Stimulated activated CD8-positive, alpha-beta memory T cell treated with anti-CD3 and anti-CD28 coated beads, Interleukin-12 subunit alpha, Interleukin-12 subunit beta, amount 100 ng/mL, for 4 hours (primary cell): Measurements from ENCODE around the gene SHB.
"Not testable (repeated sequence)": the region's sequence is repeated elsewhere in the genome, so short reads cannot be mapped to it uniquely, and the experiment has no call there.

Experiments used
- DNase-seq: peaks from one replicate; pipeline ENCODE4 v3.0.0-alpha.2; 2020; ENCODE audit warnings: low read depth

SHB gene

DNA sequence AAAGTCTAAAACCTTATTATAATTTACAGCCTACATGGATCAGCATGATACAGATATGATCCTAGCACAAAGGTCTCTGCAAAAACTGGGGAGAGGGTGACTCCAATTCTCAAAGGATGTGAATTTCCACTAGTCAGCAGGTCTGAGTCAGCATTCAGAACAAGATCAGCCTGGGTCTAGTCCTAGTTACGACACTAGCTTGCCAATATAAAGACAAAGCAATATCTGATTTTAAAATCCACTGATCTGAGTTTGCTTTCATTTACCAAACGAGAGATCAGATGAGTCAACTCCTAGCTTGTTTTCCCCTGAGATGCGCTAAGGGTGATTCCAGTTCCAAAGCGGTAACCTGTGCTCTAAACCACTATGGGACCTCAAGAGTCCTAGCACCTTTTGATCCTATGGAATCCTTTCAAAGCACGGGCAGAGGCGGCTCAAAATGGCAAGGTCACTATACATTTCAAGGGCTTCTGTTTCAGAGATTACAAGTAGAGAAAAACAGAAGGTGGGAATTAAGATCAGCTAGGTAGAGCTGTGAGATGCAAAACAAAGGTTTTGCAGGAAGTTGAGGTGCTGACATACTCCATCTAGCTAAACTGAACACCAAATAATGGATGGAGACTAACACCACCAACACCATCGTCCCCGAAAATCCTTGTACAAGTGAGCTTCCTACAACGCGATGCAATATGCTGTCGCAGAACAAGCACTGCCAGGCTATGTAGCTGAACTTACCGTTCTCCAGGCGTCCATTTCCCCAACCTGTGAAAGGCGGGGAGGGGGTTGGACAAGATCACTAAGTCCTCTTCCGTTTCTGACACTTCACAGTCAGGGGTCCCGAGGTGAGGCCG is 166.0 kb downstream of the SHB start:
- no peak for DNase-seq

DNA sequence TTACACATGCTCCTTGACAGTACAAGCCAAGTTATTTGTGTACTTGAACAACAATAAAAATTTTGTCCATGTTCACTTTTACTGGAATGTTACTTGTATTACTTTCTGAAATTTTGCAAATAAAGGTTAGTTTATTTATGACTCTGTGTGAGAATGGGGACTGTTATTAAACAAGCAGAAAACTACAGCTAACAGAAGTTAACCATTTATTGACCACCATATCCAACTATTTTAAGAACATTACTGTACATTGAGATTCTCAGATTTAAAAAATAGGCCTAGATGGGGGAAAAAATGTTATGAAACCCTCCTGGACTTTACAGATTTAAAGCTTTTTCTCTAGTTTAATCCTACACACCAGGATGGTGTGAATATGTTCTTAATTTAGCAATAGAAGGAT is 166.9 kb downstream of the SHB start:
- no peak for DNase-seq

DNA sequence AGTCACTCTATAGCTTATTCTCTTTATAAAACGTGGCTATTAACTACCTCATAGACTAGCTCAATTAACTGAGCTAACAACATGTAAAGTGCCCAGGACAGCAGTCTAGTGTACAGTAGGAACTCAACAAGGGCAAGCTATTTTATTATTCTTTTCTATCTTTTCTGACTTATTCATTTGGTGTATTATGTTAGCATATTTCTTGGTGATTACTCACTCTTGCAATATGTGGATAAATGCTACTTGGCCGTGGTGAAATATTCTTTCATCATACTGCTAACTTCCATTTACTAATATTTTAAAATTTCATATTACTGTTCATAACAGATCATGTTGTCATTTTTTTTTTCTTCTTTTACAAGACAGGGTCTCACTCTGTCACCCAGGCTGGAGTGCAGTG is 170.0 kb downstream of the SHB start:
- DNase-seq: no peak

DNA sequence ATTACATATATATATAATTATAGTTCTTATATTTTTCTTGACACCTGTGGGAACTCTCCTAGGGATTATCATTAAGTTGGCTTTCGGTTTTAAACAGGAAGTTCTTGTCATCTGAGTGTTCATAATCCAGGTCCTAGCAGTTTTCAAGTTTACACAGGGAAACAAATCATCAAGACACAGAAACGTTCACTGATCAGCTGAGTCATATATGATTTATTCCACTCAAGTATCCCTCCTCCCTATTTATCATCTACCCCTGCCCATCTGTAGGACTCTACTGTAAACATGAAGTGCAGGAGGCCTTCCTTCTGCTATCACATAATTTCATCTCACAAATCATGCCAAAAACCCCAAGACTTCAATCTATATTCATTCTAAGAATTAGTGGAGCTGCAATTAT is 171.4 kb downstream of the SHB start:
- no peak for DNase-seq

DNA sequence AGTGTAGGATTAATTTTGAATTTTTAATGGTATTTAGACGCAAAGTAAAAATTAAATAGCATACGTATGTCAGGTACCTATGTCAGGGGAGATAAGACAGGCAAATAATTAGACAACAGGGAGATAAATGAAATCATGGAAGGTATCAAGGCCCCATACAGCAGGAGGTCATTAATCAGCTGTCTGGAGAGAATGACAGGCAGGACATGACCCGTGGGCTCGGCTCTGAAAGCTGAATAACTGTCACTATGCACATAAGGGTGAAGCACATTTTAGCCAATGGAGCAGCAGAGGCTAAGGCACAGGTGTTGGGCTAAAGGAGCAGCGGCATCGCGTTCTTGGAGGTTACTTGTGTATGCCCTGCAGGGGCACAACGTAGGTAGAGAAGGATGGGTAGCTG is 177.0 kb downstream of the SHB start:
- DNase-seq: no peak

DNA sequence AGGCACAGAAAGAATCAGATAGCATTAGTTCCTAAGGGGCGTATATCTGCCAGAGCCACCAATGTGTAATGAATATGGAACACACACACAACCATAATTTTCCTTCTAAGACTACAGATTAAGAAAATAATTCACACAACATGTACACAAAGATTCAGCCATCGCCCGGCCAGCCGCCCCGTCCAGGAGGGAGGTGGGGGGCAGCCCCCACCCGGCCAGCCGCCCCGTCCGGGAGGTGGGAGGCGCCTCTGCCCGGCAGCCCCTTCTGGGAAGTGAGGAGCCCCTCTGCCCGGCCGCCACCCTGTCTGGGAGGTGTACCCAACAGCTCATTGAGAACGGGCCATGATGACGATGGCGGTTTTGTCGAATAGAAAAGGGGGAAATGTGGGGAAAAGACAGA is 178.0 kb downstream of the SHB start:
- DNase-seq: not testable (repeated sequence)

DNA sequence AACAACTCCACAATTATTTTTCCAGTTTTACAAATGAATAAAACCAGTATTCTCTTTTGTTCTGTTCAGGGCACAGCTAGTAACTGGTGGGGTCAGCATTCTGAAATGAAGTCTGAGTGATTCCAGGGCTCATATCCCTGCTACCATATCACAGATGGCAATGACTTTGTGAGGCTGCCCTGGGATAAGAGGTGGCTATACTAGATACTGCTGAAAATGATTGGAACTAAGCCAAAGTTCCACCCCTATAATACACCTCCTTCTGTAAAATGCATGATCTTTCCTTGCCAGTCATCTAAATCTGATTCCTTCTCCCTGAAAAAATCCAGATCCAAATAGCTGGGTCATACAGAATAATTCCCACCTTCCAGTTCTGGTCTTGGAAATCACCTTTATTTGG is 179.5 kb downstream of the SHB start:
- DNase-seq: no peak

DNA sequence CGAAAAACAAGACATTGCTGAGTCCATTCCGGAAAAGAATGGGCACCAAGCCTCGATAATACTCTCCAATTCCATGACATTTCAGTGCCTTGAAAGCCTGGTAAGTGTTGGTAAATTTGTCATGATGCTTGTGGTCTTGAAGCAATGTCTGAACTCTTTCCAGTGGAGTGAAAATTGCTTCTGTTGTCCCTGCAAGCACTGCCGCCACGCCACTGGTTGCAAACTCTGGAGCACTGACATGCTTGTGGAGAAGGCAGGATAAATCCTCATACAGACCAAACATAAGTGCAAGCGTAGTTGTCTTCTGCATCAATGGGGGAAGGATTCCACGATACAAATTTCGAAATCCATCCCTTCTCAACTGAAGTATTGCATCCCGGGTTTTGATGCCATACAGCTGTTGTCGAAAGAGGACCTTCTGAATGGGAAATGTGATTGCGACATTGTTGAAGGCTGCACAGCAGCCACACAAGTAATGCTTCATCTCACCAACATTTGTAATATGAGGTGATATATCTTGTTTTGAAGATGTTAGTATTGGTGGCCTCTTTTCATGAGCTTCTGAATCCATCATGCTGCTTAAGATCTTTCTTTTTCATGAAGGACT is 180.9 kb downstream of the SHB start:
- DNase-seq: not testable (repeated sequence)

DNA sequence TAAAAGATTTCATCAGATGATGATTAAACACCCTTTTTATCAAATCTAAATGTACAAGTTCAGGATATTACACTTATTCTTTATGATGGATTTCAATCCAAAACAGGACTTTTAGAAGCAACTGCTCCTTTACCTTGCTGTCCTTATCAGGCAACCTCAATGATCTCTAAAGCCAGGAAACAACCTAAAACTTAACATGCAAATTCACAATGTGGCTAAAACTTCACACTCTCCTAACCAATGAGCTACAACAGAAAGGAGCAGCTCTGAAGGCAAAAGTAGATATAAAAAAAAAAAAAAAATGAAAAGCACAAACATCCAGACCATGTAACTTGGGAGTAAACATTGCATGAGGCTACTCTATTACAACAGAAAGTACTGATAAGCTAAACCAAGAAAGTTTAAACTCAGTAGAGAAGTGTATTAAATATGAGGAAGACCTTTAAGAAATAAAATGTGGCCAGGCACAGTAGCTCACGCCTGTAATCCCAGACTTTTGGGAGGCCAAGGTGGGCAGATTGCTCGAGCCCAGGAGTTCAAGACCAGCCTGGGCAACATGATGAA is 188.0 kb downstream of the SHB start:
- no peak for DNase-seq

DNA sequence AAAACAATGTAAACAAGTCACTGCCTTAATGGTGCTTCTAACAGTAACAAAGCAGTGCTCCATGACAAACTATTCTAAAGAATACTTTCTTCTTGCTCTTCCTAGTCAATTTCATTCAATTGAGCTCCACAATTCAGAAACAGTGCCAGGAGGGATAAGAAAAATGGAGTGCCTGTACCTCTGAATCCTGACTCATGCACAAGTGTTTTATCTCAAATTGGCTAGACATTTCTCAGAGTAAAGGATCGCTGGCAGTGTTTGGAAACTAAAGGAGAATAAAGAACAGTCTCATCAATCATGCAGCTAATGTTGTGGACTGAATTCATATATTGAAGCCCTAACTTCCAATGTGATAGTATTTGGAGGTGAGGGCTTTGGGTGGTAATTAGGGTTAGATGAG is 192.7 kb downstream of the SHB start:
- no peak for DNase-seq

DNA sequence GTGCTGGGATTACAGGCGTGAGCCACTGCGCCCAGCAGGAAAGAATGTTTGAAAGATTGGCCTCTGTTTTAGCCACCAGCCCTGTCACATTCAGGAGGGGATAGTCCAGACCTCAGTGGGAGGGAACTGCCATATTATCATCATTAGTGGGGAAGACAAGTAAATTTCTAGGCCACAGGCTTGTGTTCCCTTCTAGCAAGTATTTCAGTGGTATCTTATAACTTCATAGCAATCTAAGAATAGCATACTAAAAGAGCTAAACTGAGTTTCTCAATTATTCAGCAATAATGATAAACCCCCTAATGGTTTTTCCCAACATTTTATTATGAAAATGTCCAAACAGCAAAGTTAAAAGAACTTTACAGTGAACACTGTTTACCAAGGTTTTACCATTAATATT is 195.1 kb downstream of the SHB start:
- no peak for DNase-seq

DNA sequence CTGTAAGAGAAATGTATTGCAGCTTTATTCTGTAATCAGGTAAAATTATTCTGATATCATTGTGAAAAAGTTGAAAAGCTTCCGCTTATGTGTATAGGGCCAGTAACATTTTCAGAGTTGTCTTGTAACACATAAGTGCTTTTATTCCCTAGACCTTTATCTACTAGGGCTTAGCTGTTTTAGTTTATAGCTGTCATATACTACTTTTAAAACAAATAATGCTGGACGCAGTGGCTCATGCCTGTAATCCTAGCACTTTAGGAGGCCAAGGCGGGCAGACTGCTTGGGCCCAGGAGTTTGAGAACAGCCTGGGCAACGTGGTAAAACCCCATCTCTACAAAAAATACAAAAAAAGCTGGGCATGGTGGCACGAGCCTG is 198.2 kb downstream of the SHB start:
- no peak for DNase-seq

DNA sequence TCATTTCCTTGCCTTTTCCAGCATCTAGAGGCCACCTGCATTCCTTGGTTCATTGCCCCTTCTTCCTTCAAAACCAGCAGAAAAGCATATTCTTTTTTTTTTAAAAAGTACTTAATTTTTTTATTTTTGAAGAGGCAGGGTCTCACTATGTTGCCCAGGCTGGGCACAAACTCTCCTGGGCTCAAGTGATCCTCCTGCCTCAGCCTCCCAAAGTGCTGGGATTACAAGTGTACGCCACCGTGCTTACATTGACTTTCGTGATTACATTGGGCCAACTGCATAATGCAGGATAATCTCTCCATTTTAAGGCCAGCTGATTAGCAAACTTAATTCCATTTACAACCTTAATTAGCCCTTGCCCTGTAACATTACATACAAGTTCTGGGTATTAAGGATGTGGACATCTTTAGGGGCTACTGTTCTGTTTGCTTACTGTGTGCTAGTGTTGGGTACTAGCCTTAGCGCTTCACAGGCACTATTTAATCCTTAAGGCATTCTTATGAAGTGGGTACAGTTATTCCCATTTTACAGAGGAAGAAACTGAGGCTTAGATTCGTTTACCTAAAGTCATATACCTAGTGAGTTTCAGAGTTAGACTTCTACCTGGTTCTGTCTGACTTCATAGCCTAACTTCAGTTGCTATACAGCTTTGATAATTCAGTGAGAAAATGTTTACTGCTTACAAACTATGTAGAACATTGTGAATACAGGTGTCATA is 198.8 kb downstream of the SHB start:
- no peak for DNase-seq
